HG03575 (cell line): ENCODE data around the gene GRIN2A.

Source experiments
- ATAC-seq: cut with Tn5 transposase; IDR thresholded peaks from one replicate; pipeline ENCODE4 v1.9.1; 2021; ENCODE audit not compliant: unreplicated experiment, insufficient number of reproducible peaks, low FRiP score; ENCODE audit errors: extremely low read depth

GRIN2A gene

DNA sequence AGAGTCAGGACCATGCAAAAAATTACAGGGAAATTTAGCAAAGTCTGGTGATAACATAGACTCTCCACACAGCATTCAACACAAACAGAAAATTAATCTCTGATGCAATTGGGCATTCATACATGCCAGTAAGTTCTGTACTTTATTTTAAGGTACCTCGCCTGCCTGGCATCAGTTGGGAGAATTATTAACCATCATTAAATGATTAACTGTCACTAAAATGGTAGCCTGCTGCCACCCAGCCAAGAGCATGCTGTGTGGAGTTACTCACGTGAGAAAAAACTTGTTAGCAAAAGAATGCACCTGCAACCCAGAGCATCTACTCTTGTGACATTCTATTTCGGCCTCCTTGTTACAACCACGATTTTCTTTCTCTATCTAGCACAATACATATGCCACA is 117.2 kb downstream of the GRIN2A start:
- ATAC-seq = no peak

DNA sequence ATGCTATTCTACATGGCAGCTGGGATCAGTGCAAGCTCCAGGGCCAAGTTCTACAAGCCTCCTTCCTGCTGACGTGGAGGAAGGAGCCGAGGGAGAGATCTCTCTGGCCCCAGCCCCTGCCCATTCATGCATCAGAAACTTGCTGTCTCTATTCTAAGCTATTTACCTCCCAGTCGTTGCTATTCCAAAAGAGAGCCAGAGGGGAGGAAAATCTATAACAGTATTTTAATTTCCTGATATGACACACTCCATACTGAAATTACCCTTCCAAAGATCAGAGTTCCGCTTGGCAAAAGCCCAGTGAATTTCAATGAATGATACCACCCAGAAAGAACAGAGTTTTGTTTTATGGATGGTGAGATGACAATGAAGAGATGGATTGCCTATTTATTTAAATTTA is 133.4 kb downstream of the GRIN2A start:
- ATAC-seq = no peak

DNA sequence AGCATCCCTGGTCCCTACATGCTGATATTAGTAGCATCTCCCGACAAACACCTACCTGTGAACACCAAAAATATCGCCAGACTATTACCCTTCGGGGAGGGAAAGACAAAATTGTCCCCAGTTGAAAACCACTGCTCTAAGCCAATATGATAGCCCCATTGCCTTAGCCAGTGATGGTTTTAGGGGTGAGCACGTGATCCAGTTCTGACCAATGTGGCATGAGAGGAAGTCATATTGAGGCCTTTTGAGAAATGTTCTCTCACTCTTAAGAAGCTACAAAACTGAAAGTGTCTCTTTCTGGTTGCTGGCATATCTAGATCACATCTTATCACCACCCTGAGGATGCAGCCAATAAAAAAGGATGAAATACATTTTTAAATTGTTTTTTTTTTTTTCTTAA is 136.3 kb downstream of the GRIN2A start:
- no peak for ATAC-seq

DNA sequence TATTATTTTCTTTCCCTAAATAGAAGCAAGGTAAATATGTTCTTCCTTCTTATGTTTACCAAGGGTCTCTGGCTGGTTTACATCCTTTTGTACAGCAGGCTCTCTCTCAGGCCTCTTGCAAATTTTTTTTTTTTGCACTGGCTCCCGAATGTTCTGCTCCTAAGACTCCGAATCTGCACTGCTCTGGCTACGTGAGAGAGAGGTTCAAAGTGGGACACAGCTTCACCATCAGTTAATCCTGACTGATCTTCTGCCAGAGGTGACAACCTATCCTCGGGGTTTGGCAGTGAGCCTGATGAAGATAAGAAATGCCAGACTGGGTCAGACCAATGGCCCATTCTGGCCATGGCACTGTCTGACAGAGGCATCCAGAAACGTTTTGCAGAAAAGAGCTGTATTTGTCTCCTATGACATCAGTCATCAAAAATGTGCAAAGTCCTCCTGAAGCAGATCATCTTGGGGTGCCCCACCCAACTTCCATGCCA is 136.9 kb downstream of the GRIN2A start:
- no peak for ATAC-seq

- no peak for ATAC-seq
These were observed 141.8 kb downstream of the GRIN2A start for GRCh38 chr16:10040136-10041080.

DNA sequence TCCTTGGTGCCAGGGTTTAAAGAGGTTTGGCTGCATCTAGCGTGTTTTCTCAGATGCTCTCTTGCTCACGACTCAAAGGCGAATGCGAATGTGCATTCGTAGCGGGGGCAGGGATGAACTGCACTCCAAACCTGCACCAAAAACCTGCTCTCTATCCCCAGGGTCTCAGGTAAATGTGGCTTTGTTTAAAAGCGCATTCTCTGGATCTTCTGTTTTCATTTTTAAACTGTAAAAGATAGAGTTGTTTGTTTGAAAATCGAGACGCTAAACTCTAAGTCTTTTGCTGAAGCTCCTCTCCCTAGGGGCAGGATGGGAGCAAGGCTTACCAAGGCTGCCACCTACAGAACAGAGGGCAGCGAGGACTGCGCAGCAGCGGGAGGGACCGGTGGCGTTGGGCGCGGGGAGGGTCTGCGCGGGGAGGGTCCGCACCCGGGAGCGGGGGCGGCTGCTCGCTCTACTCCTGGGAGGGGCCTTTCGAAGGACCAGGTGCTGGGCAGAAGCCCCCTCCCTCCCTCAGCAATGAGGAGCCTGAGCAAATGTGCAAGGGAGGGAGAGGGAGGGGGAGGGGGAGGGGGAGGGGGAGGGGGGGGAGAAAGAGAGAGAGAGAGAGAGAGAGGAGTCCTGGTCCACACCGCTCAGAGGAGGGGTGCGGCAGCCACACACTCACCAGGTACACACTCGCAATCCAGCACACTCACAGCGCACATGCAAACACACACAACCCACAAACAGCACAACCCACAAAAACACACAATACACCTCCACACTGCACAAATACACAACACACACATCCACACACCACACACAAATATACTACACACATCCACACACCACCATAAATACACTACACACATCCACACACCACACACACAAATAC is 142.8 kb downstream of the GRIN2A start:
- no peak for ATAC-seq

- ATAC-seq = no peak
These were observed 144.5 kb downstream of the GRIN2A start for GRCh38 chr16:10037751-10038150.

DNA sequence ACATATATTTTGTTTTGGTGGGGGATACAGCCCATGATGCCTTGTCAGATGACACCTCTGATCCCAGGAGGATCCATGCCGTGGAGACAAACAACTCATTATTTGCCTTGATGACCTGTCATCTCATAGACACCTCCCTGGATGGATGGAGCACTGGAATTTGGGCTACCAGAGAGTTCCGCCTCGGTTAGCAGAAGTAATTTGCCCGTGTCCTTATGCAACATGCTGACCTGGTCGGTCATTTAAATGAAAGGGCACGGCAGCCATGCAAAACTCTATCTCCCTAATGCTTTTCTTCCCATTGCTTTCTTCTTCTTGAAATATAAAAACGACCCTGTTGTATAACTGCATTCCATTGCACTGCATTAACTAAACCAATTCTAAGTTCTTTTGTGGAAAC is 145.3 kb downstream of the GRIN2A start:
- ATAC-seq = no peak

GRCh38 chr16:10033556-10033955 is 148.7 kb downstream of the GRIN2A start:
- no peak for ATAC-seq

GRCh38 chr16:10031955-10032354 is 150.3 kb downstream of the GRIN2A start:
- no peak for ATAC-seq

GRCh38 chr16:10031473-10031872 is 150.8 kb downstream of the GRIN2A start:
- no peak for ATAC-seq

GRCh38 chr16:10028644-10029043 is 153.6 kb downstream of the GRIN2A start:
- no peak for ATAC-seq

GRCh38 chr16:10027553-10027952 is 154.7 kb downstream of the GRIN2A start:
- no peak for ATAC-seq

DNA sequence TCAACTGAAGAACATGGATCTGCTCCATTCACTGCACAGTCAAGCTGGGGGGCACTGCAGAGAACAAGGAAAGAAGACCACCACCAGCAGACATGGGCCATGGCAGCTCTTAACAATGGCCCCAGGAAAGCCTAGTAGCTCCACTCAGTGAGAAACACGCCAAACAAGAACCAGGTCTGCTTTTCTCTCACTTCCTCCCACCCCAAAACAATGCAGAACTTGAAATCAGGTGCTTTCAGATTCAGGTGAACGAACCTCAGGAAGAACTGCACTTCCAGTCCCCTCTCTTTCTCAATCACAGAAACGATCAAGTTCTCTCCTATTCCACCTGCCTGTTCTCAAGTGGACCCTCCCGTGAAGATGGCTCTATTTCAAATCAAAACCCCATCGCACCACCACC is 155.6 kb downstream of the GRIN2A start:
- ATAC-seq = no peak

- no peak for ATAC-seq
These were observed 160.1 kb downstream of the GRIN2A start for GRCh38 chr16:10022098-10022497.

DNA sequence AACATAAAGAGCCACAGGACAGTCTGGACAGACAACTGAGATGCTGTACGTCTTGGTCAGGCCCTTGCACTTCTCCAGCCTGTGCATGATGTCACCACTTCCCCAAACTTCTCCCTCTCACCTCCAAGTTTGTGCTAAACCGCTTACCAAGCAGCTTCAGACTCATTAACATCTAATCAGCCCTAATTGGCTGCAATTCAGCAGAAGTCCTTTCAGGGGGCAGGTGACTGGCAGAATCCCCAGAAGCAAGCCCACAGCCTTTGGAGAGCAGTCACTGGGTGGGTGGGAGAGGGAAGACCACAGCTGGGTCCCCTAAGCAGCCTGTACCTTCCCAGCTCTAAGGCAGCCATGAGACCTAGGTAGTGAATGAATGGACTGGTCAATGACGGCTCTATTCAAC is 161.4 kb downstream of the GRIN2A start:
- no peak for ATAC-seq

DNA sequence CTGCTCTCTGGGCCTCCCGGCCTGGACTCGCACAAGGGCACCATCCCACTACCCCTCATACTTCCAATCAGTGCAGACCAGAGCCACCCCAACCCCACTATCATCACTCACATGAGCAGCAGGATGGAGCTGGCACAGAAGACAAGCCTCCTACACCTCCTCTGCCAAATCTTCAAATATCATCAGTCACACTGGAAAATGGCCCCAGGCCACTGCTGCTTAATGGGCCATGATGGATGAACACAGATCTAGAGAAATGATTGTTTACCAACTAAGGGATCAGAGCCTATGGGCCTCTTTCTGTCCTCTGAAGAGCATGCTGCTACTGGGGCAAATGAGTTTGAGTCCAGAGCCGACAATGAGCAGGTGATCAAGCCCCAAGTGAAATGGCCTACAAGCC is 165.5 kb downstream of the GRIN2A start:
- ATAC-seq = no peak

GRCh38 chr16:10015397-10015796 is 166.8 kb downstream of the GRIN2A start:
- ATAC-seq = no peak

DNA sequence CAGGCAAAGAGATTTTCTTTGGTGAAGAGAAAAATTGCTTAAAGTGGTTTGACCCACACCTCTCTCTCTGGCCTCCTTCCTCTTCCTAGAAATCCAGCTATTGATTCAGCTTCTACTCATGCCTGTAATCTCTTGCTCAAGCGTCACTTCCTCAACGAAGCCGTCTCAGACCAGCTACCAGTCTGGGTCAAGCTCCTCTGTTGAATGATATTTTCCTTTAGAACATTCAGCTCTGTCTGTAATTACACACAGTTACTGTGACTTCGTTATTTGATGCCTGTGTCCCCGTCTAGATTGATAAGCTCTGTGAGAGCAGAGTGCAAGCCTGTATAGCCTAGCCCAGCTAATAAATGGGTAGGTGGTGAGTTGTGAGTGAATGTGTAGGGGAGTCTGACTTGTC is 168.5 kb downstream of the GRIN2A start:
- no peak for ATAC-seq

- no peak for ATAC-seq
These were observed 168.9 kb downstream of the GRIN2A start for GRCh38 chr16:10013364-10013763.
